ENCODE measurements around the gene C14orf180.

- no peak for TF ChIP-seq NR3C1 (IDR thresholded peaks at IDR 0.05)
- TF ChIP-seq POLR2A (IDR thresholded peaks at IDR 0.05; ENCODE audit: low read length): no peak
- no peak for TF ChIP-seq FOSL2 (IDR thresholded peaks at IDR 0.05)
- TF ChIP-seq FOSL2 (CRISPR knock-in tag; IDR thresholded peaks at IDR 0.05): no peak
- TF ChIP-seq POLR2AphosphoS2 (conservative IDR thresholded peaks at IDR 0.05; ENCODE audit: low read length): no peak
- no peak for TF ChIP-seq JUN (IDR thresholded peaks at IDR 0.05)
- no peak for TF ChIP-seq BCL3 (IDR thresholded peaks at IDR 0.05)
- no peak for TF ChIP-seq MAX (IDR thresholded peaks at IDR 0.05)
- TF ChIP-seq HOXA7 (CRISPR knock-in tag; IDR thresholded peaks at IDR 0.05): no peak
- TF ChIP-seq CBX2 (IDR thresholded peaks at IDR 0.05; ENCODE audit: borderline replicate concordance, low read depth): no peak
- TF ChIP-seq HDAC2 (IDR thresholded peaks at IDR 0.05): no peak
- no peak for TF ChIP-seq KDM1A (IDR thresholded peaks at IDR 0.05; ENCODE audit: low read depth)
- TF ChIP-seq NFE2L2 (conservative IDR thresholded peaks at IDR 0.05; ENCODE audit: low read length): no peak
- no peak for TF ChIP-seq EP300 (IDR thresholded peaks at IDR 0.05)
Measured at GRCh38 chr14:104549536-104550339, 29.8 kb upstream of the C14orf180 start.
